ENCODE measurements around the gene ACP7.
"Not testable (repeated sequence)": the region's sequence is repeated elsewhere in the genome, so short reads cannot be mapped to it uniquely, and the experiment has no call there.

ACP7 gene

GRCh38 chr19:39111593-39112199 lies 27.5 kb downstream of the ACP7 start:
- no peak overlapping the region for H3K27ac ChIP-seq
- TF ChIP-seq, protein P1, sequence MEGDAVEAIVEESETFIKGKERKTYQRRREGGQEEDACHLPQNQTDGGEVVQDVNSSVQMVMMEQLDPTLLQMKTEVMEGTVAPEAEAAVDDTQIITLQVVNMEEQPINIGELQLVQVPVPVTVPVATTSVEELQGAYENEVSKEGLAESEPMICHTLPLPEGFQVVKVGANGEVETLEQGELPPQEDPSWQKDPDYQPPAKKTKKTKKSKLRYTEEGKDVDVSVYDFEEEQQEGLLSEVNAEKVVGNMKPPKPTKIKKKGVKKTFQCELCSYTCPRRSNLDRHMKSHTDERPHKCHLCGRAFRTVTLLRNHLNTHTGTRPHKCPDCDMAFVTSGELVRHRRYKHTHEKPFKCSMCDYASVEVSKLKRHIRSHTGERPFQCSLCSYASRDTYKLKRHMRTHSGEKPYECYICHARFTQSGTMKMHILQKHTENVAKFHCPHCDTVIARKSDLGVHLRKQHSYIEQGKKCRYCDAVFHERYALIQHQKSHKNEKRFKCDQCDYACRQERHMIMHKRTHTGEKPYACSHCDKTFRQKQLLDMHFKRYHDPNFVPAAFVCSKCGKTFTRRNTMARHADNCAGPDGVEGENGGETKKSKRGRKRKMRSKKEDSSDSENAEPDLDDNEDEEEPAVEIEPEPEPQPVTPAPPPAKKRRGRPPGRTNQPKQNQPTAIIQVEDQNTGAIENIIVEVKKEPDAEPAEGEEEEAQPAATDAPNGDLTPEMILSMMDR (IDR thresholded peaks at IDR 0.05), result no peak
- TF ChIP-seq ZFX (IDR thresholded peaks at IDR 0.05; ENCODE audit: borderline replicate concordance), result no peak

- no peak for TF ChIP-seq ZFX (IDR thresholded peaks at IDR 0.05; ENCODE audit: borderline replicate concordance)
- TF ChIP-seq, protein P1 (IDR thresholded peaks at IDR 0.05), result no peak
- H3K27ac ChIP-seq, result no peak overlapping the region
Measured at GRCh38 chr19:39112338-39112890, 28.2 kb downstream of the ACP7 start.

DNA sequence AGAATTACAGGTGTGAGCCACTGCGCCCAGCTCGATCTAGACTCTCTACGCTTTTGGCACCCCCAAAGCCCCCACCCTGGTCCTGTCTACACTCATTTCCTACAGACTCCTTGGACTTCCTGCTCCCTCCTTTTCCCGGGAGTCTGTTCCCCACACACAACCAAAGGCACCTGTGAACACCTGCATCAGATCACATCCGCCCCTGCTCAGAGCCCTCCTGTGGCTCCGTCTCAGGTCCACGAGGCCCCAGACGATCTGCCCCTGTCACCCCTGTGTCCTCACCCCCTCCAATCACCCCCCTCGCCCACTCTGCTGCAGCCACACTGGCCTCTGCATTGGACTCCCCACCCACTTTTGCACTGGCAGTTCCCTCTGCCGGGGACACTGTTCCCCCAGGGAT lies 29.0 kb downstream of the ACP7 start:
- H3K27ac ChIP-seq, result no peak overlapping the region
- TF ChIP-seq ZFX (IDR thresholded peaks at IDR 0.05; ENCODE audit: borderline replicate concordance), result no peak
- TF ChIP-seq, protein P1 (IDR thresholded peaks at IDR 0.05), result no peak

- TF ChIP-seq, protein P1 (IDR thresholded peaks at IDR 0.05), result no peak
- H3K27ac ChIP-seq, result no peak overlapping the region
Measured at GRCh38 chr19:39115105-39115847, 31.1 kb downstream of the ACP7 start.

- not testable (repeated sequence) for H3K27ac ChIP-seq
Measured at GRCh38 chr19:39117023-39117422, 32.9 kb downstream of the ACP7 start.

DNA sequence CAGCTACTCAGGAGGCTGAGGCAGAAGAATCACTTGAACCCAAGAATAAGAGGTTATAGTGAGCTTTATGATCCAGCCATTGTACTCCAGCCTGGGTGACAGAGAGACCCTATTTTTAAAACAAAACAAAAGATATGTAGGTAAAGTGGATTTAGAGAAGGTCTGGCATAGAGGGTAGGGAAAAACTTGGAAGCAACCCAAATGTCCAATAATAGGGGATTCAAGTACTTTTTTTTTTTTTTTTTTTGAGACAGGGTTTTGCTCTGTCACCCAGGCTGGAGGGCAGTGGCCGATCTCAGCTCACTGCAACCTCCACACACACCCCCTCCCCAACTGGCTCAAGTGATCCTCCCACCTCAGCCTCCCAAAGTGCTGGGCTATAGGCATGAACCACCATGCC lies 35.7 kb downstream of the ACP7 start:
- H3K27ac ChIP-seq, result no peak overlapping the region
- TF ChIP-seq, protein P1 (IDR thresholded peaks at IDR 0.05), result no peak
- no peak for TF ChIP-seq ZFX (IDR thresholded peaks at IDR 0.05; ENCODE audit: borderline replicate concordance)

DNA sequence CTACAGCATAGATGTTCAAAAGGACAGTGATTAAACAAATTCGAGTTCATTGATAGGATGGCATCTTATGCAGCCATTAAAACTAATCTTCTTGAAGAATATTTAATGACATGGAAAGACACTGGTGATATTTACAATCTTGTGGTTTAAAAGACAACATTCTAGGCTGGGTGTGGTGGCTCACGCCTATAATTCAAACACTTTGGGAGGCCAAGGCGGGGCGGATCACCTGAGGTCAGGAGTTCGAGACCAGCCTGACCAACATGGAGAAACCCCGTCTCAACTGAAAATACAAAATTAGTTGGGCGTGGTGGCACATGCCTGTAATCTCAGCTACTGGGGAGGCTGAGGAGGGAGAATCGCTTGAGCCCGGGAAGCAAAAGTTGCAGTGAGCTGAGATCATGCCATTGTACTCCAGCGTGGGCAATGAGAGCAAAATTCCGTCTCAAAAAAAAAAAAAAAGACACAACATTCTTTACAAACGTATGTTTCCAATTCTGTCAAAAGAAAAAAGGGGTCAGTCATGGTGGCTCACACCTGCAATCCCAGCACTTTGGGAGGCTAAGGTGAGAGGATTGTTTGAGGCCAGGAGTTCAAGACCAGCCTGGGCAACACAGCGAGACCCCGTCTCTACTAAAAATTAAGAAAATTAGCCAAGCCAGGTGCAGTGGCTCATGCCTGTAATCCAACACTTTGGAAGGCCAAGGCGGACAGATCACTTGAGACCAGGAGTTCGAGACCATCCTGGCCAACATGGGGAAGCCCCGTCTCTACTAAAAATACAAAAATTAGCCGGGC lies 39.0 kb downstream of the ACP7 start:
- H3K27ac ChIP-seq, result peak overlapping the region; percentile 20; the same call in 1 of the 2 replicates
- TF ChIP-seq, protein P1 (IDR thresholded peaks at IDR 0.05), result no peak

All from 22Rv1 (cell line).